HG03469 (cell line): ENCODE results near the gene TMED4.
"Not testable (repeated sequence)": the region's sequence is repeated elsewhere in the genome, so short reads cannot be mapped to it uniquely, and the experiment has no call there.

ENCODE experiments used
- ATAC-seq: cut with Tn5 transposase; IDR thresholded peaks from one replicate; pipeline ENCODE4 v1.9.1; 2021; ENCODE audit warnings: mild to moderate bottlenecking, moderate library complexity, moderate number of reproducible peaks; ENCODE audit not compliant: unreplicated experiment

Gene TMED4

DNA sequence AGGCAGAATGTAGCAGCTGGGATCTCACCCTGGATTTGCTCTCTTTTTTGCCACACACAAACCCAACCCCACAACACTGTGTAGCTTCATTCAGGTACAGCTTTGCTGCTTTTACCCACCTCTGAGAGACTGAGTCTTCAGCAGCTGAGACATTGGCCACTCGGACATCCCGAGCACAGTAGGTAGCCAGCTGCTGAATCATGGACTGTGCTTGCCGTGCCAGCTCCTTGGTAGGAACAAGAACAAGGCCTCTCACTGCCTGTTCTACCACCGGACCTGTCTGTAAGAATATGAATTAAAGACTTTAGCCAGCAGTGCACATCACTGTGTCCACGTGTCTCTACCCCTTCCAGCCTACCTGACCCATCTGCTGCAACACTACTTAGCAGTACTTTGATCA is 9.3 kb downstream of the TMED4 start:
- ATAC-seq: no peak

DNA sequence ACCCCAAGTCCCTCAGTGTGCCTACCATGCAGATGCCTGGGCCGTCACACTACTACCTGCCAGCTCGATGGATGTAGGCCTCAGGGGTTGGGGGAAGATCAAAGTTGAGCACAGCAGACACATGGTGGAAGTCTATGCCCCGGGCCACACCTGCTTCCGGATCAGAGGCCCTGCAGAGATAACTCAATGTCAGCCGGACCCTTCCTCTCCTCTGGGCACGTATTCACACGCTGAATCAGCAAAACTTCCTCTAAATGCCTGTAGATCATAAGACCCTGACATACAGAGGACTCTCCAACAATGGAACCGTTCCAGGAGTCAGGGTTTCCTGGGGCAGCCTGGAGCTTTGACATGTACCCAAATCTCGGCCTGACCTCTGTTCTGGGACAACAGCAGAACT is 12.1 kb downstream of the TMED4 start:
- no peak for ATAC-seq

DNA sequence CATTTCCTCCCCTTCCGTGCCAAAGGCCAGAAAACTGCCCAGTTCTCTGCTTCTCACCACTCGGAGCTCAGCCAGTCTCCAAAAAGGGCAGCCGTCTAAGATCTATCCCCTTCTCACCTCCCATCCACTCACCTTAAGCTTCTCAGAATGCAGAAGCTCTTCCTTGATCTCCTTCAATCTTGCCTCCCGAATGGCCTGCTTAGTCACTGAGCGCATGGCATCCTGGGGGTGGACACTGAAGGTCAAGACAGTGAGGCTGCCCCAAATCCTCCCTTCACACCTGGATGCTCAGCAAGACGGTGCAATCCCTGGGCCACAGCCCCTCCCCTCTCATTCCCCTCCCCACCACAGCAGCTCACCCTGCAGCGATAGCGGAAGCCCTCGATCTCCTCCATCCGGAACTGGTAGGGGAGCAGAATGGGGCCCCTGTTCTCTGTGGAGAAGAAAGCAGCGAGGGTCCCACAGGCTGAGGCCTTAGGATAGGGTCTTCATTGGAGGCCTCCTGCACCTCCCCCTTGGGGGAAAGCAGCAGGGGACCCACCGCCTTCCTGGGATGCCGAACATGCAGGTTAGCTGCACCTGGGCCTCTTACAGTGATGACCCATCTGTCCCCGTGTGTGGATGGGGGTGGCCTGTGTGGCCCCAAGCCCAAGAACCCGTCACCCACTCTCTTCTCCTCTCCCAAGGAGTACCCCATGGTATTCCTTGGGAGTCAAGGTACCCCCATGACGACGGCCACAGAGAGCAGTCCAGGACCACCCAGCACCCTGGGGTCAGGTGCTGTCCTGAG is 13.1 kb downstream of the TMED4 start:
- ATAC-seq: no peak

DNA sequence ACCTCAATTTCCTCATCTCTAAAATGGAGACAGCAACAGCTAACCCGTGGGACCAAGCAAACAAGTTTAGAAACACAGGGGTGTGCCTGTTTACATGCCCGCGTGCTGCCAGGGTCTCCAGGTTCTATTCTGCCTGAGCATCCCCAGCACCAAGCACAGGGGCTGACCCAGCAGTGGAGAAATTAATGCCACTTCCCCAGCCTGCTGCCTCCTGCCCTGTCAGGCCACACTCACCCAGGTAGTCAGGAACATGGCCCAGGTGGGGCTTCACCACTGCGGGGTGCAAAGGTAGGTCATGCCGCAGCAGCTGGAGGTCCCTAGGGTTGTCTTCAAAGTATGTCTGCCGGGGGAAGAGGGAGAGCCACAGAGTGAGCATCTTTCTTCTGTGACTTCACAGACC is 14.1 kb downstream of the TMED4 start:
- no peak for ATAC-seq

DNA sequence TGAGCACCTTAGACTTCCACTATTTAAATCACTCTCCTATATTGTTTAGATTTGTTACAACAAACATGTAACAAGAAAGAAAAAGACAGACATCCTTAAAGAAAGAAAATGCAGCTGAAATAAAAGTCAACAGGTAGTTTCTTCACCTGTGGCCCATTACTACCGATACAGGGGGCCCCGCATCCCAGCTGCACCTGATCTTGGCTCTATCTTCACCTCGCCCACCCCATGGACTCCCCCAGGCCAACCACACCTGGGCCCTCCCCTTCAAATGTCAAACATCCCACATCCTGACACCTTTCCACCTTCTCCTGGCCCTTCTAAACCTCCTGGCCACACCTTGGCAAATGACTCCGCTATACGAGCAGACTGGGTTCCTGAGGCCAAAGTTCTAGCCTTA is 15.4 kb downstream of the TMED4 start:
- no peak for ATAC-seq

DNA sequence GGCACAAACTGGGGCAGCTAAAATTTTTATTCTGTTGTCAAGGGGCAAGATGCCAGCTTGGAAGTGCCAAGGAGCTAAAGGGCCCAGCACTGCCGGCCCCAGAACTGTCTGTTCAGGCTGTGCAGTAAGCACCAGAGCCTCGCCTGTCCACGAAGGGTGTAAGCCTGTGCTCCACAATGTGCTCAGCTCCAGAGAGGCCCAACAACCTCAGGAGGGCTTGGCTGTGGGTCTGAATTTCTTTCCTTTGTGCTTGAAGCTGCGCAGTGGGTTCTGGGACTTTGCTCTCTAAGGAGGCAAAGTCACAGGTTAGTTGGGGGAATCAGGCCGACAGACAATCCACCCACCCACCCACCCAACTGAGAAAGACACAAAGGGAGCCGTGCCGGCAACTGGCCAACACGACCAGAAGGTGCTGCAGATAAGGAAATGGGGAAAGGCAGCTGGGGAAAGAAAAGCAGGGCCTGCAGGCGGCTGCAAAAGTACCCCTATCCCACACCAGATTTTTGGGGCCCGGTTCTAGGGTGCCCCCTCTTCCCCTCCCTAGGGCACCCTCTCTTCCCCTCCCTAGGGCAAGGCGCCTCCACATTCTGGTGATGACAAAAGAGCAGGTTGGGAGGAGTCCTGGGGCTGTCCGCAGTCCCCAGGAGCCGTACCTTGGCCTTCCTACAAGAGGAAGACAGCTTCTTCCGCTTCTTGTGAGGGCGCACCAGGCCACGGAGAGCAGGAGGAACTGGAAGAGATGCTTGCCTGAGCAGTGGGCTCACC is 16.1 kb downstream of the TMED4 start:
- ATAC-seq: no peak

DNA sequence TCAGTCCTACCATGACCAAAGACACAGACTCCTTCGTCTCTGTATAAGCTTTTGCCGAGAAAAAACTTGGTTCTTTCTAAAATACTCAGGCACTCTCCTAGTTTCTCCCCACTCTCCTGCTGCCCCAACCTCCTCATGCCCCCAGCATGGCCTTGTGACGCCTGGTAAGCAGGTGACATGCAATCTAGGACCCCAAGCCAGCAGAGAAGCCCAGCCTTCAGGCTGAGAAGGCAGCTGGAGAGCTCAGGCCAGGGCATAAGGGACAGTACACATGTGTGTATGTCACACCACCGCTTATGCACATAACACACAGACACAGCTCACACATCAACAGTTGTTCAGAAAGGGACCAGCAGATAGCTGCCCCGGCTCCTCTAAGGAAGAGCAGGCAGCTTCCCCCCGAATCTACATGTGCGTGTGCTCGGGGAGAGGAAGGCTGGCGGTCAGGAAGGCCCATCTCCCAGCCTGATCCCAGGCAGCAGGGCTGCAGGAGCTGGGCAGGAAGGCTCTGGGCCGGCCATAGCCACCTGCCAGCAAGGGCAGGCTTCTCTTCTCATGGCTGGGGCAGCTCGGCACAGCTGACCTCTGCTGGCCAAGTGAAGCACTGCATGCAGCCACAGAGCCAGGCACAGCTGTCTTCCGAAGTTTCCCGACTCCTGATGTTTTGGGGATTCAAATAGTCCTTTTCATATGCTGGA is 16.8 kb downstream of the TMED4 start:
- ATAC-seq: peak; percentile 45

DNA sequence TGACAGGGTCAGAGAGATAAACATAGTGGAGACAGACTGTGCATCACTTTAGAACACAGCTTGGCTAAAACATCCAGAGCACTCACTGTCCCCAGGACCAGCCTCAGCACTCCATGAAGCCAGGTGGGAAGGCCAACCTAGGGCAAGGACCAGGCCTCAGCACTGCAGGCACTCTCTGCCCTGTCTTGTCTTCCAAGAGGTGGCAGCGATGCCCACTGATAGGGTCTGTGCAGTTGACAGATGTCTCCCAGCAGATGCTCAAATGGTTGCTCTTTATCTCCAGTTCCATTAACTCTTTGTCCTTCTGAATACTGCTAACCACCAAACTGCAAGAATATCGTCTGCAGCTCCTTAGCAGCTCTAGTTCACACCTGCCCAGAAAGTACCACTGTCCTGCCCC is 17.4 kb downstream of the TMED4 start:
- no peak for ATAC-seq

DNA sequence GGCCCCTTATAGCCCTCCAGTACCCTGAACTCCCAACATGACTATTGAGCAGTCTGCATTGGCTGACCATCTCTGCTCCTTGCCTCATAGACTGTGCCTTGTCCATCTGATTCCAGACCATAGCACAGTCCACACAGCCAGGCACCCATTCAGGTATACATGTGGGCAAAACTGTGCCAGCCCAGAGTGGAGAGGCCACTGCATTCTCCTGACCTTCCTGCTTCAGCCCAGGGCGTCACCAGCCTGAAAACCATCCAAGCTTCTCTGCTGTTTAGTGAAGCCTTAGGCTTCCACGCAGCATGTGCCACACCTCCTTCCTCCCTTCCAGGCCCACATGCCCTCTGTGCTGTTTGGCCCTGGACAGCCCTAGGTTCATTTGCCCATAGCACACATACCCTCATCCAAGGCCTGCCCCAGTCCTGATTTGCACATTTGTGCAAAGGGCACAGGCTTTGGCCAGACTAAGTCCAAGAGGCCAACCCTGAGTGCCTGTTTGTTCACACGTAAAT is 18.8 kb downstream of the TMED4 start:
- ATAC-seq: no peak

DNA sequence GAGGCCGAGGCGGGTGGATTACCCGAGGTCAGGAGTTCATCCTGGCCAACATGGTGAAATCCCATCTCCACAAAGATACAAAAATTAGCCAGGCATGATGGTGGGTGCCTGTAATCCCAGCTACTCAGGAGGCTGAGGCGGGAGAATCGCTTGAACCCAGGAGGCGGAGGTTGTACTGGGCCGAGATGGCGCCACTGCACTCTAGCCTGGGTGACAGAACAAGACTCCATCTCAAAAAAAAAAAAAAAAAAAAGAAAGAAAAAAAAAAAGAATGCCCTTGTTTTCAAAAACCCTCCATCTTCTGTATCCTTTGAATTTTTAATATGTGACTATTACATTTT is 19.4 kb downstream of the TMED4 start:
- ATAC-seq: not testable (repeated sequence)

DNA sequence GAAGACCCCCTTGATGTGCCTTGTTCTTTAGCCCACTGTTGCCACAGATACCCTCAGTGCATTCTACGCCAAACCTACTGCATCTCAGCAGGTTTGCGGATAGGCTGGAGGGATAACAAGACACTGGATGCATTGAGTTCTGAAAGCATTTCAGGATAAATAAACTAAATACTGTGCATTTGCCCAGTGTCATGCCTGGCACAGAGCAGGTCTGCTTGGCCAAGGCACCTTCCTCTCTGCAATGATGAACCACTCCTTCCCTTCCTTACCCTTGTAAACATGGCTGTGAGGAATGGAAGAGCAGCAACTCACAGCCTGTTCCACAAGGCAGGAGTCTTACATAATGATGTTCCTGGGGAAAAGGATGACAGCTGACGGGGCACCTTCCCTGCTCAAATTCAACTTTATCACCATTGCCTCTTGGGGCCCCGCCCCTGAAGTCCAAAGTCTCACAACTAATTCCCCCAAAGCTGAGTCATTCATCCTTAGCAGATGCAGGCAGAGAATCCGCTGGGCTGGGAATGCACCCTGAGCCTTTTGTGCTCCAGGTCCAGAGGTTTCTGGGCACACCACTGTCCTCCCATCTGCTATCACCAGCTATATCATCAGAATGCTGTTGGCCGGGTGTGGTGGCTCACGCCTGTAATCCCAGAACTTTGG is 19.9 kb downstream of the TMED4 start:
- ATAC-seq: no peak

DNA sequence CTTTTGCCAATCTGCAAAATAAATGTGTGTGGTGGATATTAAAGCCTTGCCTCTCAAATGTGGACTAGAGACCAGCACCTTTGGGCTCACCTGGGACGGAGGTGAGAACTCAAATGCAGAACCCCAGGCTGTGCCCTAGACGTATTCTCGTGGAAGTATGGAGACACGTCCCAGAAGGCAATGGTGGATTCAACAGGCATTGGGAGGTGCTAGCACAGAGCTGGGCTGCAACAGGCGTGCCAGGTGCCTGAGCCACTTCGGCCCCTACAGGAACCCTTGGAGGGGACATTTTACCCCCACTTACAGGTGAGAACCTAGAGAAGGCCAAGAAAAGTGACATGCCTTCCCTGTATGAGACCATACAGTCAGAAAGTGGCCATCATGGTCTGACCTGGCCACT is 20.6 kb downstream of the TMED4 start:
- ATAC-seq: no peak

DNA sequence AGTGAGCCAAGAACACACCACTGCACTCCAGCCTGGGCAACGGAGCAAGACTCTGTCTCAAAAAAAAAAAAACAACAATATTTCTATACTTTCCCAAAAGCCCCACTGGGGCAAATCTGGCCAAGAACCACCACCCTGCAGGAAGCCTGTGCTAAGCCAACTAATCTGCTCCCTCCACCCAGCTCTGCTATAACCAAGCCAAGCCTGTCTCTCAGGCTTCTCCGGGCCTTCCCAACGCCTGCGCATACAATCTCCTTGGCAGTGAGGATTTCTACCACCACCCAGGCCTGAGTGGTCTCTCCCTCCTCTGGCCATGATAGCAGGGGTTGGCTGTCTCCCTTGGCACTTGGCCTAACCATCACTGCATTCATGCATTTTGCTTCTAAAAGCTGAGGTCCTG is 22.5 kb downstream of the TMED4 start:
- ATAC-seq: no peak

DNA sequence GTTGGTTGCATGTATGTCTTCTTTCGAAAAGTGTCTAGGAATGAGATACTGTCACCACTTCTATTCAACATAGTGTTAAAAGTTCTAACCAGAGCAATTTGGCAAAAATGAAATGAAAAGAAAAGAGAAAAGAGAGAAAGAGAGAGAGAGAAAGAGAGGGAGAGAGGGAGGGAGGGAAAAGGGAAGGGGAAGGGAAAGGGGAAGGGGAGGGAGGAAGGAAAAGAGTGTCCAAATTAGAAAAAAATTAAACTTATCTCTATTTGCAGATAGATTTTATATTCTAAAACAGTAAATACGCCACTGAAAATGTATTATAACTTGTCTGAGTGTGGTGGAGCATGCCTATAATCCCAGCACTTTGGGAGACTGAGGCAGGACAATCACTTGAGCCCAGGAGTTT is 24.5 kb downstream of the TMED4 start:
- no peak for ATAC-seq

DNA sequence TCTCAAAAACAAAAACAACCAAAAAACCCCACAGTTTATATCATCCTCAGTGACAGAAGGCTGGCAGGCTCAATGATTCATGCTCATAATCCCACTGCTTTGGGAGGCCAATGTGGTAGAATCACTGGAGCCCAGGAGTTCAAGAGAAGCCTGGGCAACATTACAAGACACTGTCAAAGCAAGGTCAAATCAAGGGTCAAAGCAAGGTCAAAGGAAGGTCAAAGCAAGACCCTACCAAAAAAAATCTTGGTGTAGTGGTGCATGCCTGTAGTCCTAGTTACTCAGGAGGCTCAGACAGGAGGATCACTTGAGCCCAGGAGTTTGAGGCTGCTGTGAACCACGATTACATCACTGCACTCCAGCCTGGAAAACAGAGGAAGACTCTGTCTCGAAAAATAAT is 26.7 kb downstream of the TMED4 start:
- ATAC-seq: no peak

DNA sequence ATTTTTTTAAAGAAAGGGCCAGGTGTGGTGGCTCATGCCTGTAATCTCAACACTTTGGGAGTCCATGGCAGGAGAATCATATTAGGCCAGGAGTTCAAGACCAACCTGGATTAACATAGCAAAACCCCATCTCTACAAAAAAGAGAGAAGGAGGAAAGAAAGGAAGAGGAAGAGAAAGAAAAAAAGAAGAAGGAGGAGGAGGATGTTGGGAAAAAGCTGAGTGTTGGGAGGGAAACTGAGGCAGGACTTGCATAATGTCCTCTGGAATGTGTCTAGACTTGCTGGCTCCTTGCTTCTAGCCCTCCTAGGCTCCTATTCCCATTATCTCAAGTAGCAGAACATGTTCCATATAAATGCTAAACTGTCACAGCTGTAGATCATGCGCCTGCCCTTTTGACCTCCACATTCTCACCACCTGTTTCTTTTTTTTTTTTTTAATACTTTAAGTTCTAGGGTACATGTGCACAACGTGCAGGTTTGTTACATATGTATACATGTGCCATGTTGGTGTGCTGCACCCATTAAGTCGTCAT is 29.5 kb downstream of the TMED4 start:
- not testable (repeated sequence) for ATAC-seq

DNA sequence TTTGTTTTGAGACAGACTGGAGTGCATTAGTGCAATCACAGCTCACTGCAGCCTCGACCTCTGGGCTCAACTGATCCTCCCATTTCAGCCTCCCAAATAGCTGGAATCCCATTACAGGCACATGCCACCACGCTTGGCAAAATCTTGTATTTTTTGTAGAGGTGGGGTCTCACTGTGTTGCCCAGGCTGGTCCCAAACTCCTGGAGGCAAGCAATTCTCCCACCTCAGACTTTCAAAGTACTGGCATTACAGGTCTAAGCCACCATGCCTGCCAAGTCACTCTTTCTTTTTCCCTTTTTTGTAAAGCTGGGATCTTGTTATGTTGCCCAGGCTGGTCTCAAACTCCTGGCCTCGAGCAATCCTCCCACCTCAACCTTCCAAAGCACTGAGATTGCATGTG is 32.6 kb downstream of the TMED4 start:
- ATAC-seq: no peak

DNA sequence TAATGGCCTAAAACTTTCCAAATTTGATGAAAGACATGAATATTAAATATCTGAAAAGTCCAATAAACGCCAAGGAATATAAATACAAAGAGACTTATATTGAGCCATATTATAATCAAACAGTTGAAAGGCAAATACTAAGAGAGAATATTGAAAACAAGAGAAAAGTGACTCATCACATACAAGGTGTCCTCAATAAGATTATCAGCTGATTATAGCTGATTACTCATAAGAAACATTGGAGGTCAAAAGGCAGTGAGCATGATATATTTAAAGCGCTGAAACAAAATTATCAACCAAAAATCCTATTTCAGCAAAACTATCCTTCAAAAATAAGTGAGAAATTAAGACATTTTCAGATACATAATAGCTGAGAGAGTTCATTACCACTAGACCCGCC is 33.1 kb downstream of the TMED4 start:
- ATAC-seq: no peak

DNA sequence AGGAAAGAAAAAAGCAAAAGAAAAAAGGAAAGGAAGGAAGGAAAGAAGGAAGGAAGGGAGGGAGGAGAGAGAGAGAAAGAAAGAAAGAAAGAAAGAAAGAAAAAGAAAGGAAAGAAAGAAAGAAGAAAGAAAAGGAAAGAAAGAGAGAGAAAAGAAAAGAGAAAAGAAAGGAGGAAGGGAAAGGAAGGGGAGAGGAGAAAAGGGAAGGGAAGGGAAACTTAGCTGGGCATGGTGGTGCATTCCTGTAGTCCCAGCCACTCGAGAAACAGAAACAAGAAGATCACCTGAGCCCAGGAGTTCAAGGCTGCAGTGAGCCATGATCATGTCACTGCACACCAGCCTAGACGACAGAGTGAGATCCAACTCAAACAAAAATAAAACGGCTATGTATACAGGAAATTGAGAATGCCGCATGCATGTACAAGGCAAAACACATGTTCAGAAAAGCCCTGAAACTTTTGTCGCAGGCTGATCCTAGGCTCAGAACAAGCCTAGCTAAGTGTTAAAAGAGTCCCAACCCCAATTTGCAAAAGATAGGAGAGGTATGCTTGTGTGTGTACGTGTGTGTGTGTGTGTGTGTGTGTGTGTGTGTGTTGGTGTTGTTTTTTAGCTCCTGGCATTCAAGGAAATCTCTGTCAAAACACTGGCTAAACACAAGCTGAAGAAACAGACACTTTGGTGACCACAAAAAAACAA is 34.3 kb downstream of the TMED4 start:
- no peak for ATAC-seq

DNA sequence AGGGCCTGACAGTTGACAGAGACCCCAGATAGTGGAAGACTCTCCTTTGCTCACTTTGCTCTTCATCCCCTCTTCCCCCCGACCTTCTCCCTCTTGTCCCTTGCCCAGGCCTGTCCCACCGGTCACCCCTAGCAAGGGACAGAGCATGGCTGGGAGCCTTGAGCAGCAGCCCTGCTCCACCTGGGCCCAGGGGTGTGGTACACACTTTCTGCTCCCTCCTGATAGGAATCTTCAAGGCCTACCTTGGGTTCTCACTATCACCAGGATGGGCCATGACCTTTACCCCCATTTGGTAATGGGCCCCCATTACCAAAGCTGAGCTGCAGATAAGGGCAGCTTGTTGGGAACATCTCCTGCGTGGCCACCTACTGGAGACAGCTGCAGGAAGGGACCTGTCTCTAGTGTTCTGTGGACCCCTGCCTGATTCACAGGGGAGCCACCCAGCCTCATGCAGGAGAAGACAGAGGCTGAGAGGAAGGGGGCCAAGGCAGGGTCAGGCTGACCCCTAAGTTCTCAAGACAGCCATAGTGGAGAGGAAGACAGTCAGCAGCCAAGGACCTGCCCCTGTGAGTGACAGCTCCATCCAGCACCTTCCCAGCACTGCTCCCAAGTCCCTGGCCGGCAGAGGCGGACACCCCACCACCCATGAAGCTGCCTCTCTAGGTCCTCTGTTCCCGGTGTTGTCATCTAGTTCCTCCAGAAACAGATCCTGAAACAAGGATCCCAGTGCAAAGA is 40.0 kb downstream of the TMED4 start:
- ATAC-seq: no peak
